ENCODE data around the gene LGR6.
A peak's percentile ranks its signal among the peaks of the same experiment; 100 is the strongest.

LGR6 gene

DNA sequence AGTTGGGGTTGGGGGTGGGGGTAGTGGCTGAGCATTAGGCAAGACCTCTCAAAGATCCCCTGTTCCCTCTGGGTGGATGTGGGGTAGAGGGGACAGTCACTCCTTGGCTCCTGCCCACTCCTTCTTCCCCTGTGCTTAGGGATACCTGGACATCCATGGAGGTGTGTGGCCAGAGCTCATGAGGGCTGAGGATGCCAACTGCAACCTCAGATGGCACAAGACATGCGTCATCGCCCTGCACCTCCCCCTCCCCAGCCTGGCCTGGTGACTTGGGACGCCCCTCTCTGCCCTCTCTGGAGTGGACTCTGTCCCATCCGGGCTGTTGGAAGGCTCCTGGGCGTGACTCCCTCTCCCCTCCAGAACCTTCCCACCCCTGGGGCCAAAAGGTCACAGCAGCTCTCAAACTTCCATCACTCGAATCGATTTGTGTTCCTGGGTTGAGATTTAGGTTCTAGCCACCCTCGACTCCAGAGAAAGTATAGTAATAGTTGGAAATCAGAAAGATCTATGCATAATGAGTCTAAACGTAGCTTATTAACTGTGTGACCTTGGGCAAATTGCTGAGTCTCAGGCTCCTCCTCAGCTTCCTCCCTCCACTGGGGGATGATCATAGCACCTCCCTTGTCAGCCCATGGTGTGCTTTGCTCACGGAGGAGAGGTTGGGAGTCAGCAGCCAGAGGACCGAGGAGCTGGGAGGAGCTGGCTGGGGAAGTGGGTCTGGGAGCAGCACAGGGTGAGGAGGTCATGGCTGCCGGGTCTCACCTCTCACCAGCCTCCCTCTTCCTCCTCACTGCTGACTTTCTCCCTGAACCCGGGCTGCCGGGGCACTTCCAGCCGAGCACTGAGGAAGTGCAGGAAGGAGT, 30.9 kb upstream of the LGR6 start:
- Histone ChIP-seq H3K27ac (ENCODE audit: extremely low read depth, low read depth, low read length) (no peak overlapping the region), H3K4me3 (ENCODE audit: low read depth, low read length) (no peak overlapping the region), H3K9me3 (ENCODE audit: control insufficient read depth, insufficient read depth, low read depth, low read length) (no peaks in the 10 kb centered on the region), H3K36me3 (ENCODE audit: control insufficient read depth in 2 of 2, insufficient read depth in 1 of 2, low read length in 2 of 2) (no peaks in the 10 kb centered on the region), H3K4me1 (ENCODE audit: control insufficient read depth, insufficient read depth, low read length) (no peaks in the 10 kb centered on the region)
- ChIA-PET POLR2A (no interaction called here), CTCF (interaction anchor here (1.0 to 1.9 kb wide), 4 partner anchors 8 to 31 kb away, joined by 3 to 6 read pairs (median 3); no protein-coding TSS in a partner anchor)
- TF ChIP-seq, protein P1, sequence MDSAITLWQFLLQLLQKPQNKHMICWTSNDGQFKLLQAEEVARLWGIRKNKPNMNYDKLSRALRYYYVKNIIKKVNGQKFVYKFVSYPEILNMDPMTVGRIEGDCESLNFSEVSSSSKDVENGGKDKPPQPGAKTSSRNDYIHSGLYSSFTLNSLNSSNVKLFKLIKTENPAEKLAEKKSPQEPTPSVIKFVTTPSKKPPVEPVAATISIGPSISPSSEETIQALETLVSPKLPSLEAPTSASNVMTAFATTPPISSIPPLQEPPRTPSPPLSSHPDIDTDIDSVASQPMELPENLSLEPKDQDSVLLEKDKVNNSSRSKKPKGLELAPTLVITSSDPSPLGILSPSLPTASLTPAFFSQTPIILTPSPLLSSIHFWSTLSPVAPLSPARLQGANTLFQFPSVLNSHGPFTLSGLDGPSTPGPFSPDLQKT (IDR thresholded peaks at IDR 0.05; ENCODE audit: borderline replicate concordance, low read depth, low read length), result no peak
- TF ChIP-seq ZNF514 (tag by site-specific recombination; IDR thresholded peaks at IDR 0.05) (no peak), ZXDB (tag by site-specific recombination; IDR thresholded peaks at IDR 0.05) (no peak), ZNF239 (tag by site-specific recombination; IDR thresholded peaks at IDR 0.05) (no peak), ZFP3 (tag by site-specific recombination; IDR thresholded peaks at IDR 0.05; ENCODE audit: low read depth) (no peak)

GRCh38 chr1:202163281-202164270, 30.0 kb upstream of the LGR6 start:
- Histone ChIP-seq H3K36me3 (ENCODE audit: control insufficient read depth in 2 of 2, insufficient read depth in 1 of 2, low read length in 2 of 2) (no peaks in the 10 kb centered on the region), H3K27ac (ENCODE audit: extremely low read depth, low read depth, low read length) (no peak overlapping the region), H3K4me3 (ENCODE audit: low read depth, low read length) (no peak overlapping the region), H3K4me1 (ENCODE audit: control insufficient read depth, insufficient read depth, low read length) (no peaks in the 10 kb centered on the region), H3K9me3 (ENCODE audit: control insufficient read depth, insufficient read depth, low read depth, low read length) (no peaks in the 10 kb centered on the region)
- POLR2A ChIA-PET, result no interaction called here
- CTCF ChIA-PET, result interaction anchor here (1.0 to 1.9 kb wide), 3 partner anchors 9 to 32 kb away, joined by 3 to 6 read pairs (median 3); no protein-coding TSS in a partner anchor
- TF ChIP-seq ZIC2 (tag by site-specific recombination; IDR thresholded peaks at IDR 0.05) (peak; percentile 76), GLIS1 (tag by site-specific recombination; IDR thresholded peaks at IDR 0.05) (peak; percentile 85), ZNF341 (tag by site-specific recombination; IDR thresholded peaks at IDR 0.05; ENCODE audit: low read depth) (peak; percentile 78)
- TF ChIP-seq, protein P1 (IDR thresholded peaks at IDR 0.05; ENCODE audit: borderline replicate concordance, low read depth, low read length), result no peak

GRCh38 chr1:202164271-202165037, 29.1 kb upstream of the LGR6 start:
- Histone ChIP-seq H3K36me3 (ENCODE audit: control insufficient read depth in 2 of 2, insufficient read depth in 1 of 2, low read length in 2 of 2) (no peaks in the 10 kb centered on the region), H3K9me3 (ENCODE audit: control insufficient read depth, insufficient read depth, low read depth, low read length) (no peaks in the 10 kb centered on the region), H3K4me3 (ENCODE audit: low read depth, low read length) (no peak overlapping the region), H3K27ac (ENCODE audit: extremely low read depth, low read depth, low read length) (no peak overlapping the region), H3K4me1 (ENCODE audit: control insufficient read depth, insufficient read depth, low read length) (no peaks in the 10 kb centered on the region)
- CTCF ChIA-PET, result interaction anchor here (0.6 kb wide), 1 partner anchor 62 kb away, joined by 4 read pairs; no protein-coding TSS in a partner anchor
- POLR2A ChIA-PET, result no interaction called here
- TF ChIP-seq SALL2 (tag by site-specific recombination; IDR thresholded peaks at IDR 0.05; ENCODE audit: borderline replicate concordance), result no peak
- peak; percentile 91 for TF ChIP-seq EGR2 (tag by site-specific recombination; IDR thresholded peaks at IDR 0.05; ENCODE audit: low read depth)
- TF ChIP-seq GLIS1 (tag by site-specific recombination; IDR thresholded peaks at IDR 0.05), result peak; percentile 92
- no peak for TF ChIP-seq ZNF830 (tag by site-specific recombination; IDR thresholded peaks at IDR 0.05; ENCODE audit: low read depth)
- TF ChIP-seq MZF1 (tag by site-specific recombination; IDR thresholded peaks at IDR 0.05; ENCODE audit: borderline replicate concordance), result no peak
- peak; percentile 84 for TF ChIP-seq ZFHX2 (tag by site-specific recombination; conservative IDR thresholded peaks at IDR 0.05)
- TF ChIP-seq ZNF341 (tag by site-specific recombination; IDR thresholded peaks at IDR 0.05; ENCODE audit: low read depth), result peak; percentile 84
- no peak for TF ChIP-seq ZNF366 (tag by site-specific recombination; conservative IDR thresholded peaks at IDR 0.05)
- no peak for TF ChIP-seq ZNF837 (tag by site-specific recombination; IDR thresholded peaks at IDR 0.05)
- TF ChIP-seq ZNF214 (tag by site-specific recombination; IDR thresholded peaks at IDR 0.05; ENCODE audit: borderline replicate concordance), result no peak
